SK-N-SH treated with all-trans-retinoic acid at 6 μM for 48 hours (cell line): Measurements from ENCODE around the gene PDGFRA.

Experiments
- ARNTL ChIP-seq: fragments of 450-650 bp; formaldehyde crosslinking; IDR thresholded peaks from 2 replicates; pipeline ENCODE4 v1.5.0; 2020; ENCODE audit warnings: low read depth, mild to moderate bottlenecking, moderate library complexity, borderline replicate concordance
- ESRRG ChIP-seq: fragments of 250-450 bp; sonication (Bioruptor Pico); IDR thresholded peaks from 2 replicates; pipeline ENCODE4 v1.6.1; 2021; ENCODE audit warnings: mild to moderate bottlenecking
- ISL1 ChIP-seq: fragments of 250-450 bp; sonication (Bioruptor Pico); IDR thresholded peaks from 2 replicates; pipeline ENCODE4 v2.1.2; 2022; ENCODE audit warnings: mild to moderate bottlenecking, moderate library complexity
- PATZ1 ChIP-seq: fragments of 250-450 bp; sonication (Bioruptor Pico); IDR thresholded peaks from 2 replicates; pipeline ENCODE4 v1.8.0; 2020; ENCODE audit warnings: mild to moderate bottlenecking, moderate library complexity, borderline replicate concordance
- PPARA ChIP-seq: fragments of 250-450 bp; sonication (Bioruptor Pico); IDR thresholded peaks from 2 replicates; pipeline ENCODE4 v1.5.0; 2020; ENCODE audit warnings: mild to moderate bottlenecking, borderline replicate concordance
- RARB ChIP-seq: fragments of 250-450 bp; sonication (Bioruptor Pico); IDR thresholded peaks from 2 replicates; pipeline ENCODE4 v1.8.0; 2021; ENCODE audit warnings: mild to moderate bottlenecking, moderate library complexity
- SNAI2 ChIP-seq: fragments of 250-450 bp; sonication (Bioruptor Pico); IDR thresholded peaks from 2 replicates; pipeline ENCODE4 v1.5.0; 2020; ENCODE audit warnings: mild to moderate bottlenecking, moderate library complexity
- TCF4 ChIP-seq: fragments of 250-450 bp; sonication (Bioruptor Pico); IDR thresholded peaks from 2 replicates; pipeline ENCODE4 v1.8.0; 2021; ENCODE audit warnings: mild to moderate bottlenecking, moderate library complexity, borderline replicate concordance
- ZFP3 ChIP-seq: fragments of 250-450 bp; sonication (Bioruptor Pico); IDR thresholded peaks from 2 replicates; pipeline ENCODE4 v1.5.0; 2020; ENCODE audit warnings: mild to moderate bottlenecking, moderate library complexity
- ZFP30 ChIP-seq: fragments of 450-650 bp; formaldehyde crosslinking; IDR thresholded peaks from 2 replicates; pipeline ENCODE4 v1.5.0; 2022; ENCODE audit warnings: mild to moderate bottlenecking, moderate library complexity
- ZNF70 ChIP-seq: fragments of 450-650 bp; formaldehyde crosslinking; IDR thresholded peaks from 2 replicates; pipeline ENCODE4 v1.5.0; 2020; ENCODE audit warnings: mild to moderate bottlenecking, moderate library complexity
- ZNF8 ChIP-seq: fragments of 450-650 bp; formaldehyde crosslinking; IDR thresholded peaks from 2 replicates; pipeline ENCODE4 v1.5.0; 2020; ENCODE audit warnings: mild to moderate bottlenecking, moderate library complexity
- TF ChIP-seq, protein P1 (sequence below): fragments of 250-450 bp; sonication (Bioruptor Pico); IDR thresholded peaks from 2 replicates; pipeline ENCODE4 v1.5.1; 2020; ENCODE audit warnings: low read depth, mild to moderate bottlenecking, moderate library complexity
- TF ChIP-seq, protein P2 (sequence below): fragments of 250-450 bp; sonication (Bioruptor Pico); IDR thresholded peaks from 2 replicates; pipeline ENCODE4 v1.8.0; 2021; ENCODE audit warnings: low read depth, mild to moderate bottlenecking, moderate library complexity, borderline replicate concordance

GRCh38 chr4:54281054-54281766 is 52.1 kb downstream of the PDGFRA start:
- TF ChIP-seq PATZ1 (CRISPR knock-in tag) (no peak), ARNTL (CRISPR knock-in tag) (no peak), ZFP3 (CRISPR knock-in tag) (no peak), RARB (CRISPR knock-in tag) (no peak), ZNF70 (no peak), ZFP30 (CRISPR knock-in tag) (no peak), PPARA (no peak), ZNF8 (CRISPR knock-in tag) (no peak), ESRRG (CRISPR knock-in tag) (no peak), ISL1 (CRISPR knock-in tag) (peak; percentile 16; the same call in 1 of the 2 replicates), SNAI2 (CRISPR knock-in tag) (no peak), TCF4 (CRISPR knock-in tag) (no peak)
- TF ChIP-seq, protein P1, sequence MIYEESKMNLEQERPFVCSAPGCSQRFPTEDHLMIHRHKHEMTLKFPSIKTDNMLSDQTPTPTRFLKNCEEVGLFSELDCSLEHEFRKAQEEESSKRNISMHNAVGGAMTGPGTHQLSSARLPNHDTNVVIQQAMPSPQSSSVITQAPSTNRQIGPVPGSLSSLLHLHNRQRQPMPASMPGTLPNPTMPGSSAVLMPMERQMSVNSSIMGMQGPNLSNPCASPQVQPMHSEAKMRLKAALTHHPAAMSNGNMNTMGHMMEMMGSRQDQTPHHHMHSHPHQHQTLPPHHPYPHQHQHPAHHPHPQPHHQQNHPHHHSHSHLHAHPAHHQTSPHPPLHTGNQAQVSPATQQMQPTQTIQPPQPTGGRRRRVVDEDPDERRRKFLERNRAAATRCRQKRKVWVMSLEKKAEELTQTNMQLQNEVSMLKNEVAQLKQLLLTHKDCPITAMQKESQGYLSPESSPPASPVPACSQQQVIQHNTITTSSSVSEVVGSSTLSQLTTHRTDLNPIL: no peak
- TF ChIP-seq, protein P2, sequence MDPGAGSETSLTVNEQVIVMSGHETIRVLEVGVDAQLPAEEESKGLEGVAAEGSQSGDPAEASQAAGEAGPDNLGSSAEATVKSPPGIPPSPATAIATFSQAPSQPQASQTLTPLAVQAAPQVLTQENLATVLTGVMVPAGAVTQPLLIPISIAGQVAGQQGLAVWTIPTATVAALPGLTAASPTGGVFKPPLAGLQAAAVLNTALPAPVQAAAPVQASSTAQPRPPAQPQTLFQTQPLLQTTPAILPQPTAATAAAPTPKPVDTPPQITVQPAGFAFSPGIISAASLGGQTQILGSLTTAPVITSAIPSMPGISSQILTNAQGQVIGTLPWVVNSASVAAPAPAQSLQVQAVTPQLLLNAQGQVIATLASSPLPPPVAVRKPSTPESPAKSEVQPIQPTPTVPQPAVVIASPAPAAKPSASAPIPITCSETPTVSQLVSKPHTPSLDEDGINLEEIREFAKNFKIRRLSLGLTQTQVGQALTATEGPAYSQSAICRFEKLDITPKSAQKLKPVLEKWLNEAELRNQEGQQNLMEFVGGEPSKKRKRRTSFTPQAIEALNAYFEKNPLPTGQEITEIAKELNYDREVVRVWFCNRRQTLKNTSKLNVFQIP: no peak
